Kidney capillary endothelial cell (primary cell): ENCODE results near the gene SRRM1.
A peak's percentile ranks its signal among the peaks of the same experiment; 100 is the strongest.
"Not testable (repeated sequence)": the region's sequence is repeated elsewhere in the genome, so short reads cannot be mapped to it uniquely, and the experiment has no call there.

ENCODE experiments used
- DNase-seq: peaks from one replicate; pipeline ENCODE4 v3.0.0-alpha.2; 2018; ENCODE audit warnings: low spot score

Gene SRRM1

GRCh38 chr1:24644100-24644384, 940 bp downstream of the SRRM1 start:
- no peak for DNase-seq

DNA sequence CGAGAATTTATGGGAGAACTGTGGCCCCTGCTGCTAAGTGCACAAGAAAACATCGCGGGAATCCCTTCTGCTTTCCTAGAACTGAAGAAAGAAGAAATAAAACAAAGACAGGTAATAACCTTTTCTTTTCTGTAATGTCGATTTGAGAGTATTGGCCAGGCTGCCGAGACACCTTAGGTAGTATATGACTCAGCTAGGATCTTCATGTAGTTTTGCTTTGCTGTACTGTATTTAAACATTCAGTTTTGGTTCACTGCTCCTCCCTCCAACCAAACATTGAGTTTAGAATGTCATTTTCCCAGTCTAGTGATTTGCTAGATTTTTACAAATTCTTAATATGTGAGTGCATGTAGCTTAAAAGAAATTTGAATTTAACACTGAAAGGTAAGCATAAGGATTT, 5.8 kb downstream of the SRRM1 start:
- DNase-seq: no peak

GRCh38 chr1:24652382-24652781, 9.3 kb downstream of the SRRM1 start:
- no peak for DNase-seq

DNA sequence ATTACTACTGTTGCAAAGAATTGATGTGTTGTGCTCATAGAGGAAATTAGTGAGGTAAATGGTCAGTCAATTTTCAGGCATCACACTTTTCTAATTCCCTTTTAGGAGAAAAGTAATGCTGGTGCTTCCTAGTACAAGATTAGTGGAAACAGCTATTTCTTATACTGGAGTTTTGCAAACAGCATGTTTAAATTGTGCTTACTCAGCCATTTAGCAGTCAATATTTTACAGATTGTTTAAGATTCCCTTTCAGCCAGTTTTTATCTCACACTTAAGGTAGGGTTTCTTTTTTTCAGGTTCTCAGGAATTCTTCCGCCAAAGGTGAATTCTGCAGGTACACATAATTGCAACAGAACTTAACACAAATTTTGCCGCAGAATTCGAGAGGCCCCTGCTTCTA, 10.9 kb downstream of the SRRM1 start:
- no peak for DNase-seq

- DNase-seq: no peak
Observed at GRCh38 chr1:24656046-24656445, 12.9 kb downstream of the SRRM1 start.

DNA sequence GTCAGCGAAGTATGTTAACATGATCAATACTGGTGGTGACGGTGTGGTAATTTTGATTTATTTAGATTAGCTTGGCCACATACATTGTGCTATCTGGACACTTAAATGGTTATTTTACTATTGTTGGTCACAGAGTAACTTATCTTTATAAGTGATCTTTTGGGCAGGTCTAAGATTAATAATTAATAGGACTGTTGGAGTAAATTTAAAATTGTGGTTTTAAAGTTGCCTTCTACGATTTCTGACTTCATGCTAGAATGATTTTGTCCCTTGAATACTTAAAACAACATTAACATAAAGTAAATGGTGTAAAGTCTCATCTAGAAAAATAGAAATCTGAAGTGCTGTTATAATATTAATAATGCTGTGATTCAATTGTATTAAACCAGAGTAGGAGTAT, 14.7 kb downstream of the SRRM1 start:
- DNase-seq: no peak

- no peak for DNase-seq
Observed at GRCh38 chr1:24659166-24659904, 16.2 kb downstream of the SRRM1 start.

GRCh38 chr1:24659993-24660665, 17.0 kb downstream of the SRRM1 start:
- no peak for DNase-seq

DNA sequence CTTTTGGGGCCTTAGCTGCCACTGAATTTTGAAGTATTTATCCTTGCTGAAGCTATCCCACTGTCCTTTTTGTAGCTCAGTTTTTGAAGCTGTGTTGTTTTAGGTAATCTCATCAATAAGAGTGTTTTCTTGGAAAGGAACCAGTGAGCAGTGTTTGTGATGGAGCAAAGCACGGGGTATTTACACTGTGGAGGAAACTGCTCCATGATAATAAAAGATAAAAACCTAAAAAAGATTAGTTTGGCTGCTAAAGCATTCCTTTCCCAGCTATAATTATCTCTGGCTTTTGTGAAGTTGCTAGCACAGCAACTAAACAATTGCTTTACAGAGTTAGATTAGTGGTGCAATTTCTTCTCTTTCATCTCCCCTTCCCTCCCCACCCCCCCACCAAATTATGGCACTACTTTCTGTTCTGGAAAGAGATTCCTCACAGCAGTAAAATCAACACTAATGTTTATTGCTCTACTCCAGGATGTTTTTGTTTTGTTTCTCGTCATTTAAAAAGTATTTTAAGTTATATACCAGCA, 21.5 kb downstream of the SRRM1 start:
- no peak for DNase-seq

GRCh38 chr1:24666794-24667193, 23.7 kb downstream of the SRRM1 start:
- DNase-seq: no peak

DNA sequence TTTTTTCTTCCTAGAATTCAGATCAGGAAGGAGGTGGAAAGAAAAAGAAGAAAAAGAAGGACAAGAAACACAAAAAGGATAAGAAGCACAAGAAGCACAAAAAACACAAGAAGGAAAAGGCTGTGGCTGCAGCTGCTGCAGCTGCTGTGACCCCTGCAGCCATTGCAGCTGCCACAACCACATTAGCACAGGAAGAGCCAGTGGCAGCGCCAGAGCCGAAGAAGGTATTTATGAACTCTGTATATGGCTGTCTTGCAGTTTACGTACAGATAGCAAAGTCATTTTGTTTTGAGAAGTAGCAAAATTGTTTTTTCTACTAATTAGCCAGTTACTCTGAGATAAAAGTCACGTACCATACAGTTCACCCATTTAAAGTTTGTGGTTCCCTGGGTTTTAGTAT, 28.3 kb downstream of the SRRM1 start:
- DNase-seq: not testable (repeated sequence)

DNA sequence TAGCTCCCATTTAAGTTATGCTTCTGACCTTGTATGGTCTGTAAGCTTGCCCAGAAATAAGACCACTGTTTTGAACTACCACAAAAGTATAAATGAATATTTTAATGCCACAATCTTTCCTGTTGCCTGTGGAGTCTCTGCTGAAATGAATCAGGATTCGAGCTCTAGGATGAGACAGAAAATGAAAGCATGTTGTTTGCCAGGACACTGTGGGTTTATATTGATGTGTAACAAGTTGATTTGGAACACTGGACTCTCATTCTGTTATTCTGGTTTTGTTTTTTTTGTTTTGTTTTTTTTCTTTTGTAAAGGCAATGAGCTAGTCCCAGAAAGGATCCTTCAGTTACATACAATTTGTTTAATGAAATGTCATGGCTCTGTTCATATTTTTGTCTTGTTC, 29.6 kb downstream of the SRRM1 start:
- DNase-seq: not testable (repeated sequence)

DNA sequence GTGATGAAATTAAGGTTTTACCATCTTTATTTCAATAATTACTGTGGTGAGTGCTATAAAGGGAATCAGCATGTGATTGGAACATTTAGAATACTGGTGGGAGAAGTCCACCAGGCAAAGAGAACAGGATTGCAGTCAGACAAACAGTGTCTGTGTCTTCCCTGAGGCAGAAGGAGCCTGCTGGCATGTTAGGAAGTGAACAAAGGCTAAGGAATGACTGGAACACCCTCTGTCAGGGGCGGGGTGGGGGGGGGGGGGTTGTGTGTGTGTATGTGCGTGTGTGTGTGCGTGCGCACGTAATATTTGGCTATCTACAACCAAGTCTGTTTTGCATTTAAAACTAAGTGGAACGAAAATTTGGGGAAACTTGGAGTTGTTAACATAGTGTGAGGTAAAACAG, 30.2 kb downstream of the SRRM1 start:
- DNase-seq: no peak

DNA sequence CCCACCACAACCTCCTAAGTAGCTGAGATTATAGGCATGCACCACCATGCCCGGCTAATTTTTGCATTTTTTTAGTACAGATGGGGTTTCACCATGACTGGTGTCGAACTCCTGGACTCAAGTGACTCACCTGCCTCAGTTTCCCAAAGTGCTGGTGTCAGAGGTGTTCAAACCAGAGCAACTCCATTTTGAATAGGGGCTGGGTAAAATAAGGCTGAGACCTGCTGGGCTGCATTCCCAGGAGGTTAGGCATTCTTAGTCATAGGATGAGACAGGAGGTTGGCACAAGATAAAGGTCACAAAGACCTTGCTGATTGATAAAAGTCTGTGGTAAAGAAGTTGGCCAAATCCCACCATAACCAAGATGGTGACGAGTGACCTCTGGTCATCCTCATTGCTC, 35.3 kb downstream of the SRRM1 start:
- not testable (repeated sequence) for DNase-seq

GRCh38 chr1:24679725-24680124, 36.6 kb downstream of the SRRM1 start:
- no peak for DNase-seq

- DNase-seq: peak; percentile 84
Observed at GRCh38 chr1:24683713-24684162, 40.6 kb downstream of the SRRM1 start.

DNA sequence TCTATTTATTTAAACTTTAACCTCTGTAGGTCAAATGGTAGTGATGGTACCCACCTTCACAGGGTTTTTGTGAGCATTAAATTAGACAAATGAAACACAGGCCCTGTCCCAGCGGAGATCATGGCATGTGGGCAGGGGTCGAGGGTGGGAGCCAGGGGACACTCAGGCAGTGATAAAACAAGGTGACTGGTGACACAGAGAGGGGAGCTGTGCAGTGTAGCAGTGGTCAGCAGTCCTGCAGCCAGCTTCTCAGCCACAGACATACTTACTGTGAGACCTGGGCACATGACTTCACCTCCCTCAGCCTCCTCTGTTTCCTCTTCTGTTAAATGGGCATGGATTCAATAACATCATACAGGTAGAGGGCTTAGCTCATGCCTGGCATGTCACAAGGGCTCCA, 44.9 kb downstream of the SRRM1 start:
- no peak for DNase-seq

GRCh38 chr1:24688621-24689195, 45.6 kb downstream of the SRRM1 start:
- DNase-seq: peak; percentile 81

DNA sequence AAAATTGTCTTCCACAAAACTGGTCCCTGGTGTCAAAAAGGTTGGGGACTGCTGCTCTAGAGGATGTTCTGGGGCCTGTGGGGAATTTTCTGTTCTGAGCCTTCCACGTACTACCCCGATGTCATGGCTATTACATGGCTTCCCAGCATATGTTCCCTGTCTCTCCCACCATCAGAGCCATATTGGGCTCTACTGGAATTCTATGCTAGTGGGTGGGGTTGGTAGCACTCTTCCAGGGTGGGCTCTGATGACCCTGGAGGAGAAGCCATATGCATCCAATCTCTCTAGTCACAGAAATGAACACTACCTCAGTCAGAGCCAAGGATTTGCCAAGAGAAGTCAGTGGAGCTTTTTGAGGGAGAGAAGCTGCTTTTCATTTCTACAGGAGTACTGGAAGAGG, 47.9 kb downstream of the SRRM1 start:
- DNase-seq: no peak

GRCh38 chr1:24692351-24692980, 49.4 kb downstream of the SRRM1 start:
- DNase-seq: no peak

GRCh38 chr1:24693827-24694379, 50.8 kb downstream of the SRRM1 start:
- DNase-seq: no peak

GRCh38 chr1:24694380-24694843, 51.3 kb downstream of the SRRM1 start:
- no peak for DNase-seq
